ENCODE measurements around the gene GDAP1L1.
"Not testable (repeated sequence)": the region's sequence is repeated elsewhere in the genome, so short reads cannot be mapped to it uniquely, and the experiment has no call there.

GDAP1L1 gene

GRCh38 chr20:44255942-44256341 lies 8.8 kb downstream of the GDAP1L1 start:
- no peak for DNase-seq (ENCODE audit: low read depth)

- no peak for DNase-seq (ENCODE audit: low read depth)
Observed at GRCh38 chr20:44256961-44257360, 9.9 kb downstream of the GDAP1L1 start.

GRCh38 chr20:44258226-44258890 lies 11.2 kb downstream of the GDAP1L1 start:
- no peak for DNase-seq (ENCODE audit: low read depth)

GRCh38 chr20:44264287-44264686 lies 17.2 kb downstream of the GDAP1L1 start:
- DNase-seq (ENCODE audit: low read depth), result peak; percentile 25

GRCh38 chr20:44268802-44269201 lies 21.7 kb downstream of the GDAP1L1 start:
- no peak for DNase-seq (ENCODE audit: low read depth)

GRCh38 chr20:44271915-44272663 lies 25.0 kb downstream of the GDAP1L1 start:
- DNase-seq (ENCODE audit: low read depth), result no peak

- DNase-seq (ENCODE audit: low read depth), result no peak
Observed at GRCh38 chr20:44273231-44274215, 26.4 kb downstream of the GDAP1L1 start.

- DNase-seq (ENCODE audit: low read depth), result no peak
Observed at GRCh38 chr20:44274303-44275017, 27.4 kb downstream of the GDAP1L1 start.

- peak; percentile 98 for DNase-seq (ENCODE audit: low read depth)
Observed at GRCh38 chr20:44279228-44279627, 32.1 kb downstream of the GDAP1L1 start.

GRCh38 chr20:44280387-44280786 lies 33.3 kb downstream of the GDAP1L1 start:
- no peak for DNase-seq (ENCODE audit: low read depth)

GRCh38 chr20:44282192-44282591 lies 35.1 kb downstream of the GDAP1L1 start:
- no peak for DNase-seq (ENCODE audit: low read depth)

- DNase-seq (ENCODE audit: low read depth), result peak; percentile 63
Observed at GRCh38 chr20:44284032-44284431, 36.9 kb downstream of the GDAP1L1 start.

- no peak for DNase-seq (ENCODE audit: low read depth)
Observed at GRCh38 chr20:44287272-44288097, 40.4 kb downstream of the GDAP1L1 start.

GRCh38 chr20:44288252-44288651 lies 41.1 kb downstream of the GDAP1L1 start:
- peak; percentile 32 for DNase-seq (ENCODE audit: low read depth)

- no peak for DNase-seq (ENCODE audit: low read depth)
Observed at GRCh38 chr20:44291754-44292153, 44.6 kb downstream of the GDAP1L1 start.

- DNase-seq (ENCODE audit: low read depth), result no peak
Observed at GRCh38 chr20:44296011-44296410, 48.9 kb downstream of the GDAP1L1 start.

GRCh38 chr20:44297721-44298120 lies 50.6 kb downstream of the GDAP1L1 start:
- DNase-seq (ENCODE audit: low read depth), result no peak

- DNase-seq (ENCODE audit: low read depth), result not testable (repeated sequence)
Observed at GRCh38 chr20:44299011-44299535, 52.0 kb downstream of the GDAP1L1 start.

GRCh38 chr20:44301285-44301684 lies 54.2 kb downstream of the GDAP1L1 start:
- DNase-seq (ENCODE audit: low read depth), result no peak

- DNase-seq (ENCODE audit: low read depth), result no peak
Observed at GRCh38 chr20:44302026-44302669, 55.0 kb downstream of the GDAP1L1 start.

All from ELR (cell line).